ENCODE results near the gene MAPK12.

The MAPK12 gene

GRCh38 chr22:50267591-50268390, 6.3 kb upstream of the MAPK12 start:
- DNase-seq (ENCODE audit: low read depth) = no peak

GRCh38 chr22:50266994-50267393, 5.5 kb upstream of the MAPK12 start:
- no peak for DNase-seq (ENCODE audit: low read depth)

- no peak for DNase-seq (ENCODE audit: low read depth)
These were observed 3.6 kb upstream of the MAPK12 start for GRCh38 chr22:50264946-50265669.

GRCh38 chr22:50264104-50264745, 2.7 kb upstream of the MAPK12 start:
- DNase-seq (ENCODE audit: low read depth) = no peak

- DNase-seq (ENCODE audit: low read depth) = no peak
These were observed 1.6 kb upstream of the MAPK12 start for GRCh38 chr22:50262973-50263617.

GRCh38 chr22:50262460-50262911, 1.0 kb upstream of the MAPK12 start:
- DNase-seq (ENCODE audit: low read depth) = no peak

GRCh38 chr22:50260801-50261614, 475 bp downstream of the MAPK12 start:
- no peak for DNase-seq (ENCODE audit: low read depth)

GRCh38 chr22:50260434-50260800, 1.1 kb downstream of the MAPK12 start:
- no peak for DNase-seq (ENCODE audit: low read depth)

GRCh38 chr22:50259302-50259701, 2.2 kb downstream of the MAPK12 start:
- no peak for DNase-seq (ENCODE audit: low read depth)

- DNase-seq (ENCODE audit: low read depth) = no peak
These were observed 2.9 kb downstream of the MAPK12 start for GRCh38 chr22:50258361-50259292.

GRCh38 chr22:50257451-50258360, 3.8 kb downstream of the MAPK12 start:
- no peak for DNase-seq (ENCODE audit: low read depth)

GRCh38 chr22:50257041-50257440, 4.4 kb downstream of the MAPK12 start:
- DNase-seq (ENCODE audit: low read depth) = no peak

GRCh38 chr22:50256258-50256862, 5.1 kb downstream of the MAPK12 start:
- no peak for DNase-seq (ENCODE audit: low read depth)

GRCh38 chr22:50255607-50256006, 5.9 kb downstream of the MAPK12 start:
- DNase-seq (ENCODE audit: low read depth) = no peak

- DNase-seq (ENCODE audit: low read depth) = no peak
These were observed 6.4 kb downstream of the MAPK12 start for GRCh38 chr22:50255099-50255498.

GRCh38 chr22:50253941-50254340, 7.5 kb downstream of the MAPK12 start:
- no peak for DNase-seq (ENCODE audit: low read depth)

- no peak for DNase-seq (ENCODE audit: low read depth)
These were observed 8.2 kb downstream of the MAPK12 start for GRCh38 chr22:50253046-50253915.

Data from activated gamma-delta T cell treated with anti-CD3 and anti-CD28 coated beads, Interleukin-2, amount 50 U/mL, for 16 hours (primary cell).